GM12878 (cell line): ENCODE results near the gene ARHGAP30. TPM values are rescaled to one million over a fixed set of nuclear protein-coding genes. Genes with fewer than 3 reads are reported as not detected.

Experiments
- ATAC-seq: fragments of 200-7000 bp; cut with Tn5 transposase; 3 replicates; pipeline ENCODE4 v1.9.1; 2020; ENCODE audit warnings: mild to moderate bottlenecking, moderate library complexity
- BruUV-seq: library from RNA; stranded (reverse); fragments of 400-500 nt; replicated peaks from 2 replicates; lab custom pipeline; 2021; lab: Mats Ljungman, UMichigan
- CTCF ChIA-PET: fragments of 300-600 bp; sonication (Branson Sonifier 250); formaldehyde crosslinking; extraction: SDS; loops from one replicate; lab custom pipeline; 2021; ENCODE audit warnings: inconsistent platforms; lab: Yijun Ruan, JAX
- POLR2A ChIA-PET: fragments of 350-600 bp; formaldehyde crosslinking; extraction: SDS; loops from one replicate; lab custom pipeline; 2021; ENCODE audit warnings: inconsistent platforms; lab: Charles Lee
- RAD21 ChIA-PET: fragments of 300-600 bp; sonication (Branson Sonifier 250); formaldehyde crosslinking; loops from one replicate; lab custom pipeline; 2023; ENCODE audit warnings: antibody characterized with exemption; ENCODE audit not compliant: unreplicated experiment; lab: Charles Lee
- SMC1A ChIA-PET: fragments of 300-600 bp; sonication (Branson Sonifier 250); formaldehyde crosslinking; loops from one replicate; lab custom pipeline; 2023; ENCODE audit not compliant: unreplicated experiment, uncharacterized antibody; lab: Charles Lee
- DNase-seq: peaks from one replicate; pipeline ENCODE4 v3.0.0-alpha.2; 2011; ENCODE audit warnings: low read depth, low spot score
- FAIRE-seq: peaks from 3 replicates; lab custom pipeline; 2011; peaks lifted over from hg19 to GRCh38; lab: Jason Lieb, UNC
- H2AFZ ChIP-seq: 2 replicates; pipeline ENCODE4 v1.6.0; 2011; ENCODE audit warnings: low read depth, low read length, control low read depth; ENCODE audit not compliant: control insufficient read depth
- H3K27ac ChIP-seq: 2 replicates; pipeline ENCODE4 v1.5.1; 2011; ENCODE audit warnings: control low read depth; ENCODE audit not compliant: control insufficient read depth, insufficient read depth
- H3K27me3 ChIP-seq, 2 experiments: replicated peaks in 1 of 2; 2 replicates each; pipeline versions ENCODE4 v1.6.0 to v1.6.1; 2011; ENCODE audit warnings: low read length in 1 of 2; ENCODE audit not compliant: control insufficient read depth in 2 of 2, insufficient read depth in 2 of 2
- H3K36me3 ChIP-seq, 2 experiments: 2 replicates each; pipeline ENCODE4 v1.5.1; 2011; ENCODE audit warnings: low read length in 1 of 2; ENCODE audit not compliant: control insufficient read depth in 2 of 2, insufficient read depth in 2 of 2
- H3K4me1 ChIP-seq: 2 replicates; pipeline ENCODE4 v1.6.1; 2011; ENCODE audit warnings: mild to moderate bottlenecking, low read length, moderate library complexity, mixed read lengths; ENCODE audit not compliant: control insufficient read depth, insufficient read depth
- H3K4me2 ChIP-seq: 2 replicates; pipeline ENCODE4 v1.6.0; 2011; ENCODE audit warnings: control low read depth; ENCODE audit not compliant: control insufficient read depth, insufficient read depth
- H3K4me3 ChIP-seq: fragments of 200-600 bp; sonication (generic); 2 replicates; pipeline ENCODE4 v1.5.1; 2016
- H3K79me2 ChIP-seq: 2 replicates; pipeline ENCODE4 v1.6.0; 2011; ENCODE audit warnings: low read length; ENCODE audit not compliant: control insufficient read depth, insufficient read depth
- H3K9ac ChIP-seq: 2 replicates; pipeline ENCODE4 v1.8.0; 2011; ENCODE audit warnings: low read length, control low read depth, mixed read lengths; ENCODE audit not compliant: control insufficient read depth, insufficient read depth
- H3K9me3 ChIP-seq: replicated peaks from 3 replicates; pipeline ENCODE4 v1.5.1; 2011; ENCODE audit warnings: mild to moderate bottlenecking, low read length; ENCODE audit not compliant: control insufficient read depth, insufficient read depth
- H4K20me1 ChIP-seq: 2 replicates; pipeline ENCODE4 v1.6.0; 2011; ENCODE audit not compliant: control insufficient read depth, insufficient read depth
- MEF2A ChIP-seq: IDR thresholded peaks from 2 replicates; pipeline ENCODE4 v1.6.1; 2011; ENCODE audit warnings: low read depth, mild to moderate bottlenecking, low read length, moderate library complexity; ENCODE audit not compliant: insufficient read depth
- NBN ChIP-seq: fragments of 450-650 bp; IDR thresholded peaks from 2 replicates; pipeline ENCODE4 v1.6.1; 2016
- NR2F1 ChIP-seq: fragments of 450-650 bp; conservative IDR thresholded peaks from 2 replicates; pipeline ENCODE4 v1.6.1; 2017; ENCODE audit warnings: mild to moderate bottlenecking
- RELA ChIP-seq: fragments of 450-650 bp; IDR thresholded peaks from 2 replicates; pipeline ENCODE4 v1.8.0; 2014; ENCODE audit warnings: borderline replicate concordance; ENCODE audit not compliant: partially characterized antibody
- YBX1 ChIP-seq: fragments of 450-650 bp; IDR thresholded peaks from 2 replicates; pipeline ENCODE4 v1.6.1; 2016; ENCODE audit warnings: antibody characterized with exemption
- WGBS: methylation state at CpG from one replicate; pipeline ENCODE4 v1.1.6; 2016; ENCODE audit warnings: low lambda C conversion rate; ENCODE audit not compliant: insufficient replicate concordance, insufficient coverage; ENCODE audit errors: missing lambda C conversion rate; 5-methylcytosine and 5-hydroxymethylcytosine counted together
- in situ Hi-C: fragments of 300-500 bp; cut with MboI; formaldehyde crosslinking; loops from 9 replicates; pipeline ENCODE4 v1.14.3; 2018; ENCODE audit warnings: mixed read lengths
- intact Hi-C: fragments of 100-400 bp; cut with micrococcal nuclease; formaldehyde crosslinking; loops from one replicate; pipeline ENCODE4 v1.14.2; 2022; ENCODE audit not compliant: unreplicated experiment
- polyA plus RNA-seq, 11 experiments: library from polyadenylated mRNA; depleted of rRNA in 4 of 11; unstranded in 6 of 11; stranded (reverse) in 5 of 11; fragments of >200 nt; fragmentation: Nextera tagmentation in 4 of 11; fragmentation: Illumina TruSeq in 1 of 11; extraction: Ambion mirVana in 4 of 11; extraction: Trizol in 1 of 11; gene quantifications; 1 replicate in 1 of 11; 2 replicates in 10 of 11; pipeline versions ENCODE4 v1.2.1 to v1.2.3, GENCODE V29; 2011 to 2016; ENCODE audit warnings: inconsistent platforms in 2 of 11, missing spikeins in 2 of 11, low read depth in 1 of 11
- total RNA-seq, 4 experiments: library from RNA; depleted of rRNA in 3 of 4; stranded (reverse); fragments of >200 nt in 3 of 4; fragmentation: Illumina TruSeq in 1 of 4; extraction: Trizol in 1 of 4; gene quantifications; 2 replicates each; pipeline versions ENCODE4 v1.2.1 to v1.2.3, GENCODE V29; 2013 to 2021
- TF ChIP-seq, protein P1 (sequence below): fragments of 450-650 bp; IDR thresholded peaks from 2 replicates; pipeline ENCODE4 v1.6.1; 2017; ENCODE audit warnings: antibody characterized with exemption, mild to moderate bottlenecking, moderate library complexity
- TF ChIP-seq, protein P2 (sequence below): IDR thresholded peaks from 2 replicates; pipeline ENCODE4 v1.6.1; 2011; ENCODE audit warnings: borderline replicate concordance, low read depth, mild to moderate bottlenecking, moderate library complexity, low read length; ENCODE audit not compliant: insufficient read depth, poor library complexity, severe bottlenecking
- TF ChIP-seq, protein P3 (sequence below): fragments of 450-650 bp; IDR thresholded peaks from 2 replicates; pipeline ENCODE4 v1.6.1; 2017; ENCODE audit warnings: mild to moderate bottlenecking, low read depth, inconsistent platforms; ENCODE audit not compliant: poor library complexity, severe bottlenecking
- TF ChIP-seq, protein P4 (sequence below): fragments of 450-650 bp; formaldehyde crosslinking; IDR thresholded peaks from 2 replicates; pipeline ENCODE4 v1.4.0; 2020; ENCODE audit warnings: mild to moderate bottlenecking, moderate library complexity

The ARHGAP30 gene
- total and polyA plus RNA-seq, 10 of the 15 experiments (the other 5 are each of a cell fraction or from before 2014, with no cell fraction given), result 12.9 to 143 (median 76.3) TPM

DNA sequence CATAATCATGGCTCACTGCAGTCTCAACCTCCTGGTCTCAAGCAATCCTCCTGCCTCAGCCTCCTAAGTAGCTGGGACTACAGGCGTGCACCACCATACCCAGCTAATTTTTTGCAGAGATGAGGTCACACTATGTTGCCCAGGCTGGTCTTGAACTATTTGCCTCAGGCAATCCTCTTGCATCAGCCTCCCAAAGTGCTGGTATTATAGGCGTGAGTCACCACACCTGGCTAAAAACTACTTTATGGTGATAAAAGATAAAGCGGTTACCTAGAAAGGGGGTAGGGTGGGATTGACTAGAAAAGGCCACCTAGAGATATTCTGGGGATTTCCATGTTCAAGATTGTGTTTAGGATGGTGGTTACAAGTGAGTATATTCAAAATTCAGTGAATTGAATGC, 35.9 kb downstream of the ARHGAP30 start (continued):
- TF ChIP-seq, protein P1, sequence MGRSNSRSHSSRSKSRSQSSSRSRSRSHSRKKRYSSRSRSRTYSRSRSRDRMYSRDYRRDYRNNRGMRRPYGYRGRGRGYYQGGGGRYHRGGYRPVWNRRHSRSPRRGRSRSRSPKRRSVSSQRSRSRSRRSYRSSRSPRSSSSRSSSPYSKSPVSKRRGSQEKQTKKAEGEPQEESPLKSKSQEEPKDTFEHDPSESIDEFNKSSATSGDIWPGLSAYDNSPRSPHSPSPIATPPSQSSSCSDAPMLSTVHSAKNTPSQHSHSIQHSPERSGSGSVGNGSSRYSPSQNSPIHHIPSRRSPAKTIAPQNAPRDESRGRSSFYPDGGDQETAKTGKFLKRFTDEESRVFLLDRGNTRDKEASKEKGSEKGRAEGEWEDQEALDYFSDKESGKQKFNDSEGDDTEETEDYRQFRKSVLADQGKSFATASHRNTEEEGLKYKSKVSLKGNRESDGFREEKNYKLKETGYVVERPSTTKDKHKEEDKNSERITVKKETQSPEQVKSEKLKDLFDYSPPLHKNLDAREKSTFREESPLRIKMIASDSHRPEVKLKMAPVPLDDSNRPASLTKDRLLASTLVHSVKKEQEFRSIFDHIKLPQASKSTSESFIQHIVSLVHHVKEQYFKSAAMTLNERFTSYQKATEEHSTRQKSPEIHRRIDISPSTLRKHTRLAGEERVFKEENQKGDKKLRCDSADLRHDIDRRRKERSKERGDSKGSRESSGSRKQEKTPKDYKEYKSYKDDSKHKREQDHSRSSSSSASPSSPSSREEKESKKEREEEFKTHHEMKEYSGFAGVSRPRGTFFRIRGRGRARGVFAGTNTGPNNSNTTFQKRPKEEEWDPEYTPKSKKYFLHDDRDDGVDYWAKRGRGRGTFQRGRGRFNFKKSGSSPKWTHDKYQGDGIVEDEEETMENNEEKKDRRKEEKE, result no peak
- no peak for TF ChIP-seq NR2F1

DNA sequence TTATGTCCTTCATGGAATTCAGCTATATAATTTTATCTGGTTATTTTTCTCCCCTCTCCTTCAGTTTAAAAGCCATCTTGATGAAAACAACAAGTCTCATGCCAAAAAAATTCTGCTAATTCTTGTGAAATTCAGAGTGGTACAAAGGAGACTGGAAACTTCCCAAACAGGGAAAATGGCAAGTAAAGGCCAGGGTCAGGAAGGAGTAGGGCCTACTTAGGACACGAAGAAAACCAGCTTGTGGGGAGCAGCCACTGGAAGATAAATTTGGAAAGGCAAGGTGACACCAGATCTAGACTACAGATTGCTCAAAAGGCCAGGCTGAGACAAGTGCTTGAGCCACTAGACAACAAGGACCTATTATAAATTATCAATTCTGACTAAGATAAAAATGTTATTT, 37.3 kb downstream of the ARHGAP30 start:
- Histone ChIP-seq H3K27ac (no peak overlapping the region), H2AFZ (no peak overlapping the region), H3K9me3 (peaks cover 9% of the 10 kb centered on the region; the same call in 2 of the 3 replicates), H3K4me1 (no peaks in the 10 kb centered on the region), H3K79me2 (no peaks in the 10 kb centered on the region), H3K27me3 (no peaks in the 10 kb centered on the region), H3K4me2 (no peak overlapping the region), H3K36me3 (no peaks in the 10 kb centered on the region), H3K9ac (no peak overlapping the region), H4K20me1 (no peaks in the 10 kb centered on the region), H3K4me3 (no peak overlapping the region)
- no TSS peak for BruUV-seq
- DNase-seq, result no peak
- ChIA-PET CTCF (interaction anchor here (1.0 to 4.5 kb wide), 5 partner anchors 9 to 35 kb away, joined by 3 to 21 read pairs (median 4); no protein-coding TSS in a partner anchor), SMC1A (interaction anchor here (1.2 to 2.2 kb wide), 5 partner anchors 9 to 121 kb away, joined by 3 to 8 read pairs (median 4); partner anchors contain the start of gene F11R), POLR2A (interaction anchor here (0.5 to 2.0 kb wide), 8 partner anchors 10 to 696 kb away, joined by 3 to 8 read pairs (median 5); partner anchors contain the start of genes F11R and USF1), RAD21 (interaction anchor here (1.2 to 1.4 kb wide), 2 partner anchors 11 to 31 kb away, joined by 3 to 4 read pairs; partner anchors contain the start of gene F11R)
- WGBS, result 83% methylated on average over 1 of the region's 1 CpG
- ATAC-seq, result peak; percentile 14; the same call in 2 of the 3 replicates
- intact Hi-C loops (no loop called here), in situ Hi-C loops (no loop called here)
- no peak for FAIRE-seq
- TF ChIP-seq MEF2A, result no peak
- TF ChIP-seq, protein P2, sequence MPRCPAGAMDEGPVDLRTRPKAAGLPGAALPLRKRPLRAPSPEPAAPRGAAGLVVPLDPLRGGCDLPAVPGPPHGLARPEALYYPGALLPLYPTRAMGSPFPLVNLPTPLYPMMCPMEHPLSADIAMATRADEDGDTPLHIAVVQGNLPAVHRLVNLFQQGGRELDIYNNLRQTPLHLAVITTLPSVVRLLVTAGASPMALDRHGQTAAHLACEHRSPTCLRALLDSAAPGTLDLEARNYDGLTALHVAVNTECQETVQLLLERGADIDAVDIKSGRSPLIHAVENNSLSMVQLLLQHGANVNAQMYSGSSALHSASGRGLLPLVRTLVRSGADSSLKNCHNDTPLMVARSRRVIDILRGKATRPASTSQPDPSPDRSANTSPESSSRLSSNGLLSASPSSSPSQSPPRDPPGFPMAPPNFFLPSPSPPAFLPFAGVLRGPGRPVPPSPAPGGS, result no peak
- TF ChIP-seq, protein P3, sequence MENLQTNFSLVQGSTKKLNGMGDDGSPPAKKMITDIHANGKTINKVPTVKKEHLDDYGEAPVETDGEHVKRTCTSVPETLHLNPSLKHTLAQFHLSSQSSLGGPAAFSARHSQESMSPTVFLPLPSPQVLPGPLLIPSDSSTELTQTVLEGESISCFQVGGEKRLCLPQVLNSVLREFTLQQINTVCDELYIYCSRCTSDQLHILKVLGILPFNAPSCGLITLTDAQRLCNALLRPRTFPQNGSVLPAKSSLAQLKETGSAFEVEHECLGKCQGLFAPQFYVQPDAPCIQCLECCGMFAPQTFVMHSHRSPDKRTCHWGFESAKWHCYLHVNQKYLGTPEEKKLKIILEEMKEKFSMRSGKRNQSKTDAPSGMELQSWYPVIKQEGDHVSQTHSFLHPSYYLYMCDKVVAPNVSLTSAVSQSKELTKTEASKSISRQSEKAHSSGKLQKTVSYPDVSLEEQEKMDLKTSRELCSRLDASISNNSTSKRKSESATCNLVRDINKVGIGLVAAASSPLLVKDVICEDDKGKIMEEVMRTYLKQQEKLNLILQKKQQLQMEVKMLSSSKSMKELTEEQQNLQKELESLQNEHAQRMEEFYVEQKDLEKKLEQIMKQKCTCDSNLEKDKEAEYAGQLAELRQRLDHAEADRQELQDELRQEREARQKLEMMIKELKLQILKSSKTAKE, result no peak
- TF ChIP-seq, protein P4, sequence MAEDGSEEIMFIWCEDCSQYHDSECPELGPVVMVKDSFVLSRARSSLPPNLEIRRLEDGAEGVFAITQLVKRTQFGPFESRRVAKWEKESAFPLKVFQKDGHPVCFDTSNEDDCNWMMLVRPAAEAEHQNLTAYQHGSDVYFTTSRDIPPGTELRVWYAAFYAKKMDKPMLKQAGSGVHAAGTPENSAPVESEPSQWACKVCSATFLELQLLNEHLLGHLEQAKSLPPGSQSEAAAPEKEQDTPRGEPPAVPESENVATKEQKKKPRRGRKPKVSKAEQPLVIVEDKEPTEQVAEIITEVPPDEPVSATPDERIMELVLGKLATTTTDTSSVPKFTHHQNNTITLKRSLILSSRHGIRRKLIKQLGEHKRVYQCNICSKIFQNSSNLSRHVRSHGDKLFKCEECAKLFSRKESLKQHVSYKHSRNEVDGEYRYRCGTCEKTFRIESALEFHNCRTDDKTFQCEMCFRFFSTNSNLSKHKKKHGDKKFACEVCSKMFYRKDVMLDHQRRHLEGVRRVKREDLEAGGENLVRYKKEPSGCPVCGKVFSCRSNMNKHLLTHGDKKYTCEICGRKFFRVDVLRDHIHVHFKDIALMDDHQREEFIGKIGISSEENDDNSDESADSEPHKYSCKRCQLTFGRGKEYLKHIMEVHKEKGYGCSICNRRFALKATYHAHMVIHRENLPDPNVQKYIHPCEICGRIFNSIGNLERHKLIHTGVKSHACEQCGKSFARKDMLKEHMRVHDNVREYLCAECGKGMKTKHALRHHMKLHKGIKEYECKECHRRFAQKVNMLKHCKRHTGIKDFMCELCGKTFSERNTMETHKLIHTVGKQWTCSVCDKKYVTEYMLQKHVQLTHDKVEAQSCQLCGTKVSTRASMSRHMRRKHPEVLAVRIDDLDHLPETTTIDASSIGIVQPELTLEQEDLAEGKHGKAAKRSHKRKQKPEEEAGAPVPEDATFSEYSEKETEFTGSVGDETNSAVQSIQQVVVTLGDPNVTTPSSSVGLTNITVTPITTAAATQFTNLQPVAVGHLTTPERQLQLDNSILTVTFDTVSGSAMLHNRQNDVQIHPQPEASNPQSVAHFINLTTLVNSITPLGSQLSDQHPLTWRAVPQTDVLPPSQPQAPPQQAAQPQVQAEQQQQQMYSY, result no peak
- no peak for TF ChIP-seq YBX1
- no peak for TF ChIP-seq NBN
- TF ChIP-seq RELA, result no peak
